Mesendoderm (in vitro differentiated cells): ENCODE results near the gene TMEM204.

Experiments used
- DNase-seq: peaks from one replicate; pipeline ENCODE4 v3.0.0; 2013
- H2AK5ac ChIP-seq: 2 replicates; pipeline ENCODE4 v1.6.1; 2013; ENCODE audit warnings: low read length, inconsistent platforms
- H2BK120ac ChIP-seq: 2 replicates; pipeline ENCODE4 v1.6.1; 2013; ENCODE audit warnings: low read depth, mild to moderate bottlenecking, low read length, moderate library complexity, mixed read lengths
- H2BK15ac ChIP-seq: replicated peaks from 2 replicates; pipeline ENCODE4 v1.6.1; 2013; ENCODE audit warnings: low read depth, mild to moderate bottlenecking, moderate library complexity
- H2BK5ac ChIP-seq: 2 replicates; pipeline ENCODE4 v1.6.1; 2013; ENCODE audit warnings: low read length, inconsistent platforms
- H3K18ac ChIP-seq: 2 replicates; pipeline ENCODE4 v1.6.1; 2013; ENCODE audit warnings: mild to moderate bottlenecking, low read length, mixed read lengths
- H3K23ac ChIP-seq: one replicate; pipeline ENCODE4 v1.6.1; 2013; ENCODE audit warnings: low read length
- H3K27ac ChIP-seq: 2 replicates; pipeline ENCODE4 v1.5.1; 2013; ENCODE audit warnings: low read depth, mild to moderate bottlenecking, inconsistent platforms, low read length, moderate library complexity
- H3K27me3 ChIP-seq: 2 replicates; pipeline ENCODE4 v1.6.1; 2013; ENCODE audit warnings: low read length, control low read depth, mild to moderate bottlenecking, inconsistent platforms; ENCODE audit not compliant: insufficient read depth, poor library complexity
- H3K36me3 ChIP-seq: 2 replicates; pipeline ENCODE4 v1.6.1; 2013; ENCODE audit warnings: low read length, inconsistent platforms; ENCODE audit not compliant: control insufficient read depth, insufficient read depth
- H3K4ac ChIP-seq: one replicate; pipeline ENCODE4 v1.6.1; 2013; ENCODE audit warnings: low read depth, mild to moderate bottlenecking, low read length, moderate library complexity
- H3K4me1 ChIP-seq: 2 replicates; pipeline ENCODE4 v1.6.1; 2013; ENCODE audit warnings: low read depth, low read length, inconsistent platforms; ENCODE audit not compliant: control insufficient read depth
- H3K4me2 ChIP-seq: 2 replicates; pipeline ENCODE4 v1.6.1; 2013; ENCODE audit warnings: low read length
- H3K4me3 ChIP-seq: 2 replicates; pipeline ENCODE4 v1.5.1; 2013; ENCODE audit warnings: mild to moderate bottlenecking, low read length
- H3K56ac ChIP-seq: one replicate; pipeline ENCODE4 v1.6.1; 2013; ENCODE audit warnings: low read length
- H3K79me1 ChIP-seq: 2 replicates; pipeline ENCODE4 v1.6.1; 2013; ENCODE audit warnings: low read length, inconsistent platforms
- H3K79me2 ChIP-seq: 2 replicates; pipeline ENCODE4 v1.6.1; 2013; ENCODE audit warnings: mild to moderate bottlenecking, low read length; ENCODE audit not compliant: control insufficient read depth, insufficient read depth
- H3K9ac ChIP-seq: 2 replicates; pipeline ENCODE4 v1.6.1; 2013; ENCODE audit warnings: low read length, inconsistent platforms
- H4K5ac ChIP-seq: one replicate; pipeline ENCODE4 v1.6.1; 2013; ENCODE audit warnings: low read length
- H4K8ac ChIP-seq: one replicate; pipeline ENCODE4 v1.6.1; 2013; ENCODE audit warnings: low read depth, mild to moderate bottlenecking, control low read depth, low read length, moderate library complexity
- WGBS: extraction: QIAGEN DNeasy Blood & Tissue Kit; methylation state at CpG from one replicate; pipeline ENCODE4 v1.1.7; 2013; ENCODE audit warnings: low lambda C conversion rate, missing lambda C conversion rate; ENCODE audit not compliant: insufficient coverage; ENCODE audit errors: extremely low coverage; 5-methylcytosine and 5-hydroxymethylcytosine counted together

Gene TMEM204

GRCh38 chr16:1512774-1513173 is 20.7 kb upstream of the TMEM204 start:
- Histone ChIP-seq H4K8ac (no peak overlapping the region), H3K4me3 (no peak overlapping the region), H2BK5ac (no peak overlapping the region), H3K27me3 (no peaks in the 10 kb centered on the region), H3K36me3 (no peaks in the 10 kb centered on the region), H3K79me1 (no peaks in the 10 kb centered on the region), H3K27ac (no peak overlapping the region), H3K23ac (no peak overlapping the region), H3K56ac (no peak overlapping the region), H3K4me2 (no peak overlapping the region), H3K18ac (no peak overlapping the region), H2BK120ac (no peak overlapping the region), H2BK15ac (no peak overlapping the region), H3K4ac (no peak overlapping the region), H3K79me2 (no peaks in the 10 kb centered on the region), H2AK5ac (no peak overlapping the region), H4K5ac (no peak overlapping the region), H3K4me1 (no peaks in the 10 kb centered on the region), H3K9ac (no peak overlapping the region)
- WGBS = no CpG with 5 or more reads among the region's 15 CpGs
- DNase-seq = no peak

GRCh38 chr16:1514507-1514906 is 19.0 kb upstream of the TMEM204 start:
- H2BK120ac ChIP-seq = no peak overlapping the region
- no peak overlapping the region for H3K56ac ChIP-seq
- H2AK5ac ChIP-seq = no peak overlapping the region
- no peak for DNase-seq
- WGBS = no CpG with 5 or more reads among the region's 3 CpGs
- H2BK15ac ChIP-seq = no peak overlapping the region
- no peak overlapping the region for H3K4me3 ChIP-seq
- no peak overlapping the region for H3K23ac ChIP-seq
- no peaks in the 10 kb centered on the region for H3K36me3 ChIP-seq
- no peaks in the 10 kb centered on the region for H3K4me1 ChIP-seq
- H3K4ac ChIP-seq = no peak overlapping the region
- H3K27me3 ChIP-seq = no peaks in the 10 kb centered on the region
- no peaks in the 10 kb centered on the region for H3K79me2 ChIP-seq
- no peak overlapping the region for H3K27ac ChIP-seq
- H3K9ac ChIP-seq = no peak overlapping the region
- no peak overlapping the region for H4K5ac ChIP-seq
- H4K8ac ChIP-seq = no peak overlapping the region
- H2BK5ac ChIP-seq = no peak overlapping the region
- H3K4me2 ChIP-seq = no peak overlapping the region
- H3K18ac ChIP-seq = no peak overlapping the region
- H3K79me1 ChIP-seq = no peaks in the 10 kb centered on the region

GRCh38 chr16:1518626-1519135 is 14.8 kb upstream of the TMEM204 start:
- no peak for DNase-seq
- Histone ChIP-seq H3K18ac (no peak overlapping the region), H3K79me2 (no peaks in the 10 kb centered on the region), H4K5ac (no peak overlapping the region), H3K36me3 (no peaks in the 10 kb centered on the region), H2BK120ac (no peak overlapping the region), H3K27me3 (no peaks in the 10 kb centered on the region), H3K4ac (no peak overlapping the region), H3K4me3 (no peak overlapping the region), H3K4me2 (no peak overlapping the region), H4K8ac (no peak overlapping the region), H2AK5ac (no peak overlapping the region), H2BK5ac (no peak overlapping the region), H3K56ac (no peak overlapping the region), H3K79me1 (no peaks in the 10 kb centered on the region), H2BK15ac (no peak overlapping the region), H3K4me1 (no peaks in the 10 kb centered on the region), H3K27ac (no peak overlapping the region), H3K9ac (no peak overlapping the region), H3K23ac (no peak overlapping the region)
- no CpG with 5 or more reads among the region's 16 CpGs for WGBS

- Histone ChIP-seq H3K4ac (no peak overlapping the region), H2BK15ac (no peak overlapping the region), H3K4me1 (no peaks in the 10 kb centered on the region), H3K9ac (no peak overlapping the region), H3K36me3 (no peaks in the 10 kb centered on the region), H3K23ac (no peak overlapping the region), H2AK5ac (no peak overlapping the region), H3K79me2 (no peaks in the 10 kb centered on the region), H3K27ac (no peak overlapping the region), H3K27me3 (no peaks in the 10 kb centered on the region), H3K18ac (no peak overlapping the region), H4K8ac (no peak overlapping the region), H2BK5ac (no peak overlapping the region), H2BK120ac (no peak overlapping the region), H3K4me2 (no peak overlapping the region), H3K79me1 (no peaks in the 10 kb centered on the region), H3K4me3 (no peak overlapping the region), H4K5ac (no peak overlapping the region), H3K56ac (no peak overlapping the region)
- DNase-seq = no peak
- WGBS = no CpG with 5 or more reads among the region's 17 CpGs
Measured at GRCh38 chr16:1519831-1520230, 13.6 kb upstream of the TMEM204 start.

- H2BK5ac ChIP-seq = no peak overlapping the region
- H3K36me3 ChIP-seq = no peaks in the 10 kb centered on the region
- H3K4me1 ChIP-seq = no peaks in the 10 kb centered on the region
- no peaks in the 10 kb centered on the region for H3K79me1 ChIP-seq
- H2BK15ac ChIP-seq = no peak overlapping the region
- H3K27ac ChIP-seq = no peak overlapping the region
- no peak overlapping the region for H4K8ac ChIP-seq
- no peak overlapping the region for H3K9ac ChIP-seq
- no peak overlapping the region for H3K56ac ChIP-seq
- no peaks in the 10 kb centered on the region for H3K27me3 ChIP-seq
- H3K4me3 ChIP-seq = no peak overlapping the region
- no peak overlapping the region for H2AK5ac ChIP-seq
- no CpG with 5 or more reads among the region's 19 CpGs for WGBS
- H3K4me2 ChIP-seq = no peak overlapping the region
- H2BK120ac ChIP-seq = no peak overlapping the region
- H3K79me2 ChIP-seq = no peaks in the 10 kb centered on the region
- DNase-seq = no peak
- no peak overlapping the region for H4K5ac ChIP-seq
- no peak overlapping the region for H3K4ac ChIP-seq
- no peak overlapping the region for H3K18ac ChIP-seq
- H3K23ac ChIP-seq = no peak overlapping the region
Measured at GRCh38 chr16:1520461-1520860, 13.0 kb upstream of the TMEM204 start.

DNA sequence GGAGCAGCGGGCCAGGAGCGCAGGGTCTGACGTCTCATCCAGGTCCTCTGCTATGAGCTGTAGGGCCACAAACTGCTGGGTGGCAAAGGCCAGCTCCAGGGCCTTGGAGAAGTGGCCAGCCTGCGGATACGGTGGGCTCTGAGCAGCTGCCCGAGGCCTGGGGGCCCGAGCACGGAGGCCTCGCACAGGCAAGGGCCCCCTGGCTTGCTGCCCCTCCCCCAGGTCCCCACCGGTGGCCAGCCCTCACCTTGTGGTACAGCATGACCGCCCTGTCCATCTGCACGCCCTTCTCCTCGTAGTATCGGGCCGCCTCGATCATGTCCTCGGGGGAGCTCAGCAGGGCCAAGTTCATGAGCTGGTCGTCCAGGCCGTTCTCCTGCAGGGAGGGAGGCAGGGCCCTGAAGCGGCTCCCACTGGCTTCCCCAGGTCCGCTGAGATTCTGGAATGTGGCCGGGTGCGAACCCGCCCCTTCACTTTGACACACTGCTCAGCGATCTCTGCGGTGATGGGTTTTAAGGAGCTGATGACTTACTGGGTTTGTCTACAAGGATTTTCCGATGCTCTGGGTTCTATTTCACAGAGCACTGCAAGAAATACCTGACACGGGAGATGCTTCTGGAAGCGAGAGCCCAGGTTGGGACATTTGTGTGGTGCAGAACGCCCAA is 9.8 kb upstream of the TMEM204 start:
- Histone ChIP-seq H3K36me3 (no peaks in the 10 kb centered on the region), H2BK15ac (no peak overlapping the region), H3K4ac (no peak overlapping the region), H3K56ac (no peak overlapping the region), H2BK5ac (no peak overlapping the region), H4K8ac (no peak overlapping the region), H2BK120ac (no peak overlapping the region), H3K9ac (no peak overlapping the region), H3K4me3 (no peak overlapping the region), H3K4me2 (no peak overlapping the region), H3K79me1 (no peaks in the 10 kb centered on the region), H4K5ac (no peak overlapping the region), H3K27ac (no peak overlapping the region), H3K27me3 (no peaks in the 10 kb centered on the region), H3K79me2 (no peaks in the 10 kb centered on the region), H3K4me1 (no peaks in the 10 kb centered on the region), H3K18ac (no peak overlapping the region), H3K23ac (no peak overlapping the region), H2AK5ac (no peak overlapping the region)
- no CpG with 5 or more reads among the region's 30 CpGs for WGBS
- DNase-seq = no peak
